B cell (primary cell): Measurements from ENCODE around the gene TANC1. TPM values are rescaled to one million over a fixed set of nuclear protein-coding genes. Genes with fewer than 3 reads are reported as not detected.

Experiments
- ATAC-seq: fragments of 200-7000 bp; cut with Tn5 transposase; one replicate; pipeline ENCODE4 v1.10.0; 2021; ENCODE audit warnings: low read depth, mild to moderate bottlenecking, moderate number of reproducible peaks, moderate library complexity
- CTCF ChIA-PET: fragments of 350-600 bp; sonication (Branson Sonifier 250); formaldehyde crosslinking; loops from one replicate; lab custom pipeline; 2021; ENCODE audit warnings: antibody characterized with exemption, inconsistent platforms; lab: Charles Lee
- POLR2A ChIA-PET: fragments of 350-600 bp; sonication (Branson Sonifier 250); formaldehyde crosslinking; loops from one replicate; lab custom pipeline; 2021; ENCODE audit warnings: antibody characterized with exemption; lab: Charles Lee
- DNase-seq: peaks from one replicate; pipeline ENCODE4 v3.0.0; 2013
- H2AFZ ChIP-seq: 2 replicates; pipeline ENCODE4 v1.6.1; 2012; ENCODE audit warnings: mild to moderate bottlenecking, low read depth, low read length; ENCODE audit not compliant: insufficient read depth, poor library complexity, severe bottlenecking
- H3K27ac ChIP-seq, 2 donors: 1 replicate in 1 of 2; 2 replicates in 1 of 2; pipeline ENCODE4 v1.5.1; 2012 to 2013; ENCODE audit warnings: low read length in 2 of 2, mild to moderate bottlenecking in 2 of 2, moderate library complexity in 1 of 2
- H3K27me3 ChIP-seq, 4 experiments: fragments of 200-600 bp in 1 of 4; sonication (generic) in 1 of 4; replicated peaks in 1 of 4; 1 replicate in 2 of 4; 2 replicates in 2 of 4; pipeline versions ENCODE4 v1.6.1 to v1.7.0; 2013 to 2016; ENCODE audit warnings: low read length in 3 of 4, mild to moderate bottlenecking in 2 of 4, mixed read lengths in 1 of 4, moderate library complexity in 1 of 4; ENCODE audit not compliant: insufficient read depth in 4 of 4, control insufficient read depth in 3 of 4; ENCODE audit errors: control extremely low read depth in 1 of 4
- H3K36me3 ChIP-seq, 2 experiments: replicated peaks in 1 of 2; 1 replicate in 1 of 2; 2 replicates in 1 of 2; pipeline versions ENCODE4 v1.6.1 to v1.7.1; 2013; ENCODE audit warnings: low read length in 1 of 2; ENCODE audit not compliant: insufficient read depth in 2 of 2, control insufficient read depth in 1 of 2; ENCODE audit errors: control extremely low read depth in 1 of 2, extremely low read depth in 1 of 2
- H3K4me1 ChIP-seq, 2 donors: fragments of 200-600 bp in 1 of 2; sonication (generic) in 1 of 2; 1 replicate in 1 of 2; 2 replicates in 1 of 2; pipeline versions ENCODE4 v1.5.1 to v1.6.1; 2013 to 2017; ENCODE audit warnings: low read length in 2 of 2; ENCODE audit not compliant: control insufficient read depth in 2 of 2, insufficient read depth in 2 of 2
- H3K4me2 ChIP-seq: replicated peaks from 2 replicates; pipeline ENCODE3; 2012; ENCODE audit warnings: mild to moderate bottlenecking, low read depth, low read length; ENCODE audit not compliant: poor library complexity, severe bottlenecking
- H3K4me3 ChIP-seq, 5 experiments: fragments of 200-600 bp in 1 of 5; sonication (generic) in 1 of 5; 1 replicate in 3 of 5; 2 replicates in 2 of 5; pipeline versions ENCODE4 v1.5.1 to v1.7.0; 2011 to 2016; ENCODE audit warnings: low read length in 4 of 5, mild to moderate bottlenecking in 4 of 5, low read depth in 2 of 5, control low read depth in 1 of 5, moderate library complexity in 1 of 5; ENCODE audit not compliant: insufficient read depth in 1 of 5; ENCODE audit errors: control extremely low read depth in 1 of 5, extremely low read depth in 1 of 5
- H3K79me2 ChIP-seq: fragments of 200-600 bp; sonication (generic); one replicate; pipeline ENCODE4 v1.6.0; 2016; ENCODE audit warnings: low read length; ENCODE audit not compliant: control insufficient read depth, insufficient read depth
- H3K9ac ChIP-seq: fragments of 200-600 bp; sonication (generic); 2 replicates; pipeline ENCODE4 v1.6.1; 2017; ENCODE audit warnings: mild to moderate bottlenecking, low read length, moderate library complexity
- H3K9me3 ChIP-seq, 3 donors: one replicate each; pipeline versions ENCODE4 v1.6.1 to v1.7.1; 2013; ENCODE audit warnings: low read length in 2 of 3; ENCODE audit not compliant: control insufficient read depth in 2 of 3, insufficient read depth in 1 of 3; ENCODE audit errors: control extremely low read depth in 1 of 3
- H4K20me1 ChIP-seq: 2 replicates; pipeline ENCODE4 v1.6.0; 2012; ENCODE audit warnings: mild to moderate bottlenecking, low read length; ENCODE audit not compliant: insufficient read depth, control insufficient read depth, poor library complexity, severe bottlenecking
- H3K27ac Mint-ChIP-seq: one replicate; pipeline ENCODE4 v1.8.0; 2021; ENCODE audit warnings: mixed read lengths
- H3K27me3 Mint-ChIP-seq: one replicate; pipeline ENCODE4 v1.8.0; 2021; ENCODE audit warnings: mixed read lengths
- H3K4me1 Mint-ChIP-seq: one replicate; pipeline ENCODE4 v1.8.0; 2021; ENCODE audit warnings: mixed read lengths
- H3K4me3 Mint-ChIP-seq: one replicate; pipeline ENCODE4 v1.8.0; 2021; ENCODE audit warnings: mixed read lengths
- H3K9me3 Mint-ChIP-seq: one replicate; pipeline ENCODE4 v1.8.0; 2022; ENCODE audit warnings: mixed read lengths; ENCODE audit not compliant: insufficient read depth
- CTCF ChIP-seq: fragments of 200-600 bp; IDR thresholded peaks from one replicate; pipeline ENCODE4 v1.8.0; 2022; ENCODE audit warnings: antibody characterized with exemption, mild to moderate bottlenecking
- EZH2 ChIP-seq: IDR thresholded peaks from 2 replicates; pipeline ENCODE4 v1.6.1; 2012; ENCODE audit warnings: borderline replicate concordance, low read depth, mild to moderate bottlenecking, moderate library complexity, low read length; ENCODE audit not compliant: insufficient read depth, poor library complexity, severe bottlenecking
- WGBS: methylation state at CpG from one replicate; pipeline ENCODE4 v1.1.5; 2013; ENCODE audit warnings: missing lambda C conversion rate; ENCODE audit not compliant: insufficient coverage; 5-methylcytosine and 5-hydroxymethylcytosine counted together
- intact Hi-C: fragments of 100-400 bp; cut with micrococcal nuclease; formaldehyde crosslinking; loops from one replicate; pipeline ENCODE4 v1.10.0; 2022
- polyA plus RNA-seq: library from polyadenylated mRNA; depleted of rRNA; stranded (reverse); fragments of >200 nt; gene quantifications from 2 replicates; pipeline ENCODE4 v1.2.3, GENCODE V29; 2012
- total RNA-seq, 2 donors: library from RNA; stranded (reverse); fragments of 120-200 nt in 1 of 2; gene quantifications; 1 replicate in 1 of 2; 2 replicates in 1 of 2; pipeline versions ENCODE4 v1.2.3 to v1.2.4, GENCODE V29; 2013 to 2022

Gene TANC1
- total and polyA plus RNA-seq, 2 donors (not counting 1 experiment from before 2014, with no cell fraction given), result 0.13 TPM; not detected in 1

GRCh38 chr2:159136391-159136790 lies 168.0 kb downstream of the TANC1 start:
- CTCF ChIA-PET, result interaction anchor here (1.0 kb wide), 1 partner anchor 17 kb away, joined by 6 read pairs; no protein-coding TSS in a partner anchor
- H4K20me1 ChIP-seq, result no peaks in the 10 kb centered on the region
- H3K9me3 Mint-ChIP-seq, result no peaks in the 10 kb centered on the region
- no peaks in the 10 kb centered on the region for H3K4me1 ChIP-seq
- no peaks in the 10 kb centered on the region for H3K9me3 ChIP-seq
- no peak overlapping the region for H3K4me2 ChIP-seq
- no peak overlapping the region for H2AFZ ChIP-seq
- peaks cover 9% of the 10 kb centered on the region for H3K27me3 Mint-ChIP-seq
- no peak overlapping the region for H3K9ac ChIP-seq
- intact Hi-C loops, result no loop called here
- H3K4me1 Mint-ChIP-seq, result no peaks in the 10 kb centered on the region
- H3K27ac ChIP-seq, result no peak overlapping the region
- WGBS, result 100% methylated on average over 1 of the region's 3 CpGs
- no peak overlapping the region for H3K27ac Mint-ChIP-seq
- H3K79me2 ChIP-seq, result no peaks in the 10 kb centered on the region
- ATAC-seq, result no peak
- no peak overlapping the region for H3K4me3 Mint-ChIP-seq
- POLR2A ChIA-PET, result no interaction called here
- no peak overlapping the region for H3K4me3 ChIP-seq
- H3K27me3 ChIP-seq, result no peaks in the 10 kb centered on the region
- no peaks in the 10 kb centered on the region for H3K36me3 ChIP-seq
- TF ChIP-seq CTCF, result no peak
- no peak for TF ChIP-seq EZH2
- DNase-seq, result no peak

- intact Hi-C loops, result no loop called here
- DNase-seq (no peak), ATAC-seq (no peak)
- H3K4me1 ChIP-seq, result no peaks in the 10 kb centered on the region
- POLR2A ChIA-PET, result no interaction called here
- no peaks in the 10 kb centered on the region for H3K4me1 Mint-ChIP-seq
- H3K27ac Mint-ChIP-seq, result no peak overlapping the region
- CTCF ChIA-PET, result interaction anchor here (1.8 kb wide), 1 partner anchor 19 kb away, joined by 8 read pairs; no protein-coding TSS in a partner anchor
- no peak overlapping the region for H2AFZ ChIP-seq
- no peaks in the 10 kb centered on the region for H3K27me3 ChIP-seq
- no peak overlapping the region for H3K27ac ChIP-seq
- no peaks in the 10 kb centered on the region for H3K9me3 ChIP-seq
- H3K36me3 ChIP-seq, result no peaks in the 10 kb centered on the region
- H3K9me3 Mint-ChIP-seq, result no peaks in the 10 kb centered on the region
- H3K27me3 Mint-ChIP-seq, result peaks cover 9% of the 10 kb centered on the region
- H3K79me2 ChIP-seq, result no peaks in the 10 kb centered on the region
- H4K20me1 ChIP-seq, result no peaks in the 10 kb centered on the region
- TF ChIP-seq EZH2, result no peak
- TF ChIP-seq CTCF, result no peak
- no peak overlapping the region for H3K4me3 ChIP-seq
- H3K4me3 Mint-ChIP-seq, result no peak overlapping the region
- WGBS, result 93% methylated on average over 7 of the region's 9 CpGs
- H3K4me2 ChIP-seq, result no peak overlapping the region
- no peak overlapping the region for H3K9ac ChIP-seq
Measured at GRCh38 chr2:159137511-159138241, 169.2 kb downstream of the TANC1 start.
